Fibroblast of skin of abdomen (primary cell): Measurements from ENCODE around the gene HPCAL1.

Source experiments
- DNase-seq: peaks from one replicate; pipeline ENCODE4 v3.0.0-alpha.2; 2013

The HPCAL1 gene

DNA sequence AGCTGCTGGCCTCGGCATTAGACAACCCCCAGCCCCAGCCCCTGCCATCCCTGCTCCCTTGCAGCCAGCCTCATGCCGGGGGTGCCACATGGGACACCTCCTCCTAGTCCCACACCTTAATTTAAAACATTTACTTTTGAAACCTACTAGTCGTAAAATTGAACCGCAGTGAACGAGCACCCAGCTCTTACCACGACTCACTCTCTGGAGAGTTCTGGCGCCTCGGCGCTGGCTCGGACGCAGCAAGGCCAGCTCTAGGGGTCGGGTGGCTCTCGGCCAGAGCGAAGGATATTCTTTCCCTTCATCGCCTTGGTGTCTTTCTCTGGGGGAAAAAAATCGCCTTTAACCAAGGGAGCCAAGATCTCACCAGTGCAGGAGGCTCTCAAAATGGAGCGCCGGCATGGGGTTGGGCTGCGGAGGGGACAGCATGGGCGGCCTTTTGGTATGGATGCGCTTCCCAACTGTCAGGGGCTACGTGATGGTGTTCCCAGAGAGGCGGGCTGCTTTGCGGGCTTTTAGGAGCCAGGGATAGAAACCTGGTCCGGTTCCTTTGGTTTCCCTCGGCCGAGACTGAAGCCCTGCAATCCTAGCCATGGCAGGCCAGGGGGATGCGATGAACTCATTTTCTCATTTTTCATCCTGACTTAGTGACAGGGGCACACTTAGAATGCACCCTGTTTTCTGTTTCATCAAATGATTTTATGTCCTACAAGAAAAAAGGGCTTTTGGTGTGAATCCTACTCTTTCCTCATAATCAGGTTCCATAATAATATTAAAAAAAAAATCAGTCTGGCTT is 2.0 kb downstream of the HPCAL1 start:
- no peak for DNase-seq

DNA sequence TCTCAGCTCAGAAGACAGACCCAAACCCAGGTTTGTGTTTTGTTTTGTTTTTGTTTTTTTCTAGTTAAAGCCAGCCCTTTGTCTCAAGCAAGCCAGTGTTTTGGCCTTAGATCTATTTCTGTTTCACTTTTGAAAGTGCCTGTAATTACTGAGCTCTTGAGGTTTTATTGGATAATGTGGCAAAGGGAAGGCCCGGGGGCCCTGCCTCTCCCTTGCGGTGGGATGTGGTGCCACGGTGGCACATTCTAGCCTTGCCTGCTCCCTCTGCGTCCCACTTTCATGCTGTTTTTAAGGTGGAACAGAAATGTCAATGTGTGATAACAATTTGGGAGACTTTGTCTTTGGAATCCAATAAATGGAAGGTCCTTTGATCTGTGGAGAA is 2.5 kb downstream of the HPCAL1 start:
- DNase-seq, result no peak

GRCh38 chr2:10305715-10306114 is 3.0 kb downstream of the HPCAL1 start:
- DNase-seq, result no peak

- no peak for DNase-seq
These were observed 4.3 kb downstream of the HPCAL1 start for GRCh38 chr2:10306901-10307463.

GRCh38 chr2:10307561-10308156 is 5.0 kb downstream of the HPCAL1 start:
- DNase-seq, result no peak

- no peak for DNase-seq
These were observed 6.2 kb downstream of the HPCAL1 start for GRCh38 chr2:10308866-10309265.

DNA sequence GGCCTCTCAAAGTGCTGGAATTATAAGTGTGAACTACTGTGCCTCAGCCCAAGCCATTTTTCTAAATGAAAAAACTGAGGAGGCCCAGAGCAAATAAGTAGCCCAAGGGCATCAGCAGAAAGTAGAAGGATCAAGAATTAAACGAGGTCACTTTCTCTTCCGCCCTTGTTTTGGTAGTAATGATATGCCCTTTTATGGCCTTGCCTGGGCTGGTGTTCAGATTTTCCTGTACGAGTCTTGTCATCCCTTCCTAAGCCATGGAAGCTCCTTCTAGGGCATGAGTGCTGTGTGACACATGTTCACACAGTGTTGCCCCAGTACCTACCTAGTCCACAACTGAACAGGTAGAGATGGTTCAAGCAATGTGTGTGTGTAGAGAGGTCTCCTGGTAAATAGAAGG is 6.6 kb downstream of the HPCAL1 start:
- DNase-seq, result no peak

- no peak for DNase-seq
These were observed 7.7 kb downstream of the HPCAL1 start for GRCh38 chr2:10310309-10310888.

- no peak for DNase-seq
These were observed 9.0 kb downstream of the HPCAL1 start for GRCh38 chr2:10311736-10312135.

- DNase-seq, result no peak
These were observed 9.8 kb downstream of the HPCAL1 start for GRCh38 chr2:10312437-10312957.

GRCh38 chr2:10316336-10316735 is 13.6 kb downstream of the HPCAL1 start:
- no peak for DNase-seq

DNA sequence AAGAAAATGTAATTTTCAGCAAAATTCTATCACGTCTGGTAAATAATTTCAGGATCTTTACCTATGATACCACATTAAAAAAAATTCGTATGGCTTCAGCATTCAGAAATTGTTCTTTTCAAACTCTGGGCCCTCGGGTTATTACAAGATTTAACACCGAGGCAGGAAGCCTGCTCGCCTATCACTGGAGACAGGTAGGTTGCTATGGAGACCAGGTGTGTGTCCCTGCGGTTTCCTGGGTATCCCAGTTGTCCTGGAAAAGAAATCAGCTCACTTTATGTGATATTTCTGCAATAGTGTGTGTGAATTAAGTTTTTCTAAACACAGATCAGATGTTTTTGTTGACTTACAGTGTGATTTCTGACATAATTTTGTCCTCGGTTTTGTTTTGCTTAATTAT is 14.2 kb downstream of the HPCAL1 start:
- DNase-seq, result no peak

GRCh38 chr2:10317646-10318045 is 14.9 kb downstream of the HPCAL1 start:
- DNase-seq, result no peak

DNA sequence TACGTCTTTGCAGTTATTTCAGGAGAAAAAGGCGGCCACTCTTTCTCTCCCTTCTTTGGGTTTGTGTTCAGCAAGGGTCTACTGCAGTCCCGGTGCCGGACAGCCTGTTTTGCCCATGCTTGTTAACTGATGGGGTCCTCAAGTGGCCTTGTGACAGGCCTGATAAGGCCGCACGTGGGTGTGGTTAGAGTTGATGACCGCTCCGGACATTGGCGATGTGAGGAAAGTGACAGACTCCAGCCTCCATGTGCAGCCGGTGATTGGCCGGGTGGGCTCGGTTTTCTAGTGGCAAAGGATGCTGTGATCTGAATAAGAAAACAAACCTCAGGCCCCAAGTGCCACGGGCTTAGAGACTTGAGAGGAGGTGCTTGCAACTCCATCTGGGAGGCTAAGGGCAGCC is 15.6 kb downstream of the HPCAL1 start:
- DNase-seq, result no peak

GRCh38 chr2:10319892-10320574 is 17.3 kb downstream of the HPCAL1 start:
- DNase-seq, result no peak

- DNase-seq, result no peak
These were observed 17.8 kb downstream of the HPCAL1 start for GRCh38 chr2:10320575-10320931.

GRCh38 chr2:10320933-10321332 is 18.2 kb downstream of the HPCAL1 start:
- no peak for DNase-seq

DNA sequence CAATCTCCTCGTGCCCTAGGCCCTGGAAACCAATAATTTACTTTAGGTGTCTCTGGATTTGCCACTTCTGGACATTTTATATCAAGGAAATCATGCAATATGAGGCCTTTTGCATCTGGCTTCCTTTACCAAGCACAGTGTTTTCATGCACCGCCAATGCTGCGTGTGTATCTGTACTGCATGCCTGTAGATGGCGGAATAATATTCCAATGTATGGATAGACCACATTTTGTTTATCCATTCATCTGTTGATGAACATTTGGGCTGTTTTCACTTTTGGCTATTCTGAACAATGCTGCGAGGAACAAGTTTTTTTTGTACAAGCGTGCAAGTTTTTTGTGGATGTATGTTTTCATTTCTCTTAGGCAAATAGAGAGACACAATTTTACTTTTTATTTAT is 18.9 kb downstream of the HPCAL1 start:
- DNase-seq, result no peak

GRCh38 chr2:10322481-10322880 is 19.8 kb downstream of the HPCAL1 start:
- no peak for DNase-seq

GRCh38 chr2:10322973-10323372 is 20.3 kb downstream of the HPCAL1 start:
- DNase-seq, result no peak

GRCh38 chr2:10323535-10323934 is 20.8 kb downstream of the HPCAL1 start:
- no peak for DNase-seq

DNA sequence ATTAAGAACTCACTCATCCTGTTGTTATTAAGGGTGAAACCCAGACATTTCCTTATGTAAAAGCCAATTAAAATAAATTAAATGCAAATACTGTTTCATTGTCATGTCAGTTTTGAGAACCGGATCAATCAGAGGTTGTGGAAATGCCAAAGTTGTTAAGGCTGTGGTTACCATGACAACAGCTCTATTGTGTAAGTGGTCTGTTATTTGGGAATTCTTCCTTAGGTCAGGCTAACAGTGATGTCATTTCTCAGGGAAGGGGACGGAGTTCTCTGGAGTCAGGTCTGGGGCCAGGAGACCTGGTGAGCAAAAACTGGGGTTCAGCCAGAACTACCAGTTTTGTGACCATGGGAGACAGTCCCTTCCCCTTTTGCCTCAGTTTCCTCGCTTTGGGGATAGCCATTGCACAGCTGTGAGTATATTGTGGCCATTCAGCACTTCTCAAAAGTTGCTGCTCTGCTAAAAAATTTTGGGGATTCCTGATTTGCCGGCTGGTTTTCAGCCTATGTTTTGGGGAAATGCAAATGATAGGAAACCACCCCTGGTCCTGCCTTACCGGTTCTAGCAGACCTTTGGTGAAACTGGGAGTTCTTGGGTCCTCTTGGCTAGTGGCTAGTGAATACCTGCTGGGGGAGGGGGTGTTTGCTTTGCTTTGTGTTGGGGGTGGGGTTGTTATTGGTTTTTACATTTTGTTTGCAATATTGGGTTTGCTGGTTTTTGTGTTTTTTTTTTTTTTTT is 21.6 kb downstream of the HPCAL1 start:
- DNase-seq, result peak; percentile 38
